Mucosa of stomach (tissue), 1 donor: ENCODE data around the gene SMYD3.

Experiments
- H3K27me3 ChIP-seq: one replicate; pipeline ENCODE4 v1.7.0; 2013; ENCODE audit warnings: mild to moderate bottlenecking, low read length; ENCODE audit not compliant: control insufficient read depth, insufficient read depth
- H3K36me3 ChIP-seq: one replicate; pipeline ENCODE4 v1.7.0; 2013; ENCODE audit warnings: low read length; ENCODE audit not compliant: control insufficient read depth, insufficient read depth
- H3K4me1 ChIP-seq: one replicate; pipeline ENCODE4 v1.7.0; 2013; ENCODE audit warnings: mild to moderate bottlenecking, low read length; ENCODE audit not compliant: control insufficient read depth, insufficient read depth
- H3K4me3 ChIP-seq: one replicate; pipeline ENCODE4 v1.7.0; 2013; ENCODE audit warnings: low read length
- H3K9ac ChIP-seq: one replicate; pipeline ENCODE4 v1.7.0; 2013; ENCODE audit warnings: mild to moderate bottlenecking, low read length, moderate library complexity
- H3K9me3 ChIP-seq: one replicate; pipeline ENCODE4 v1.7.0; 2013; ENCODE audit warnings: mild to moderate bottlenecking, low read length, moderate library complexity; ENCODE audit not compliant: control insufficient read depth
- donor health status: Pancreatic carcinoma.

Gene SMYD3

DNA sequence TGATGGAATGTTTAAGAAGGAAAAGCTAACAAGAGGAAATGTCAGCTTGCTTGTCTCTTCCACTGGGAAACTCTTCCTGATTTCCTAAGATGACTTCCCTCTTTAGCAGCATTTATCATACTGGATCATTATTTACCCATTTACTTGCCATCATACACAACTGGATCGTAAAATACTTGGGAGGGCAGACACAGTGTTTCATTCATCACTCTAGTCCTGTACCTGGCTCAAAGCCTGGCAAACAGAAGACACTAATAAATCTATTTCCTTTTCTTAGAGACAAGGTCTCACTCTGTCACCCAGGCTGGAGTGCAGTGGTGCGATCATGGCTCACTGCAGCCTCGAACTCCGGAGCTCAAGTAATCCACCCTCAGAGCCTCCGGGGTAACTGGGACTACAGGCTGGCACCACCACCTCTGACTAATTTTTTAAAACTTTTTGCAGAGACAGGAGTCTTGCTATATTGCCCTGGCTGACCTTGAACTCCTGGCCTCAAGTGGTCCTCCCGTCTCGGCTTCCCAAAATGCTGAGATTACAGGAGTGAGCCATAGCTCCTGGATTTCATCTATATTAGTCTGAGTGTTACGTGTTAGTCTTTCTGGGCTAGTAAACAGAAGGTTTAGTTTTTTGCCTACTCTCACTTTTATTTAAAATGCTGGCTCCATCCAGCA lies 574.6 kb downstream of the SMYD3 start:
- Histone ChIP-seq H3K9ac (no peak overlapping the region), H3K9me3 (no peaks in the 10 kb centered on the region), H3K36me3 (no peaks in the 10 kb centered on the region), H3K27me3 (no peaks in the 10 kb centered on the region), H3K4me3 (no peak overlapping the region), H3K4me1 (no peaks in the 10 kb centered on the region)

DNA sequence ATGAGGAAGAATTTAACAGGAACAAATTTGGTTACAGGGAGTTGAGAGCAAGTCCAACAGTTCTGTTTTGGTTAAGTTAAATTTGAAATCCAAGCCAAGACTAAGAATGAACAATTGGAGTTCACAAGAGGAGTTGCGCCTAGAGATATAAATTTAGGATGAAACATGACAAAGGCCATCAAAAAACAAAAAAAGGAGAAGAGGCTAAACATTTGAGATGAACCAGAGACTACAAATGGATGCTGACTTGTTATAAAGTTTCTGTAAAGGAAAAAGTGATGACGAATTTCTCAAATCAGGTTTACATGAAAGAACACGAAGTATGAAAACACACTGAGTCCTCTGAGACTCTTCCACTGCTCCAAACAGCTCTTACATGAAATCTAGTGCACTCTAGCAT lies 575.6 kb downstream of the SMYD3 start:
- no peaks in the 10 kb centered on the region for H3K36me3 ChIP-seq
- H3K4me1 ChIP-seq: no peaks in the 10 kb centered on the region
- H3K27me3 ChIP-seq: no peaks in the 10 kb centered on the region
- H3K9ac ChIP-seq: no peak overlapping the region
- H3K9me3 ChIP-seq: no peaks in the 10 kb centered on the region
- H3K4me3 ChIP-seq: no peak overlapping the region

DNA sequence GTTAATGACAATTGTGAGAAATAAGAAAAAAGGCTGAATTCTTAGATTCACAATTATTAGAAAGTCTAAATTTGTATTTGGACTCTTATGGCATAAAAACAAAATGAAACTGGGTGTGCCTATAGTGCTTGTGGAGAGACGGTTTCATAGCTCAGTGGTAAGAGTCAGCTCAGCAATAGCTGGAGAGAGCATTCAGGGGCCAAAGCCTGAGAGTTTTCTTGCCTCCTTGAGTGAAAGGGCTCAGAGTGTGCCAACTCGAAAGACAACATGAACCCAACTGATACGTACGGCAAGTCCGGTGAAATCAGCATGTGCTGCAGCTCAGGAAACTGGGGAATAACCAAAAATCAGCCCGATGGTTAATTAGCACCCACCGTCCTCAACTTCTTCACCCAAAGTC lies 577.9 kb downstream of the SMYD3 start:
- Histone ChIP-seq H3K4me3 (no peak overlapping the region), H3K36me3 (no peaks in the 10 kb centered on the region), H3K4me1 (no peaks in the 10 kb centered on the region), H3K27me3 (no peaks in the 10 kb centered on the region), H3K9me3 (no peaks in the 10 kb centered on the region), H3K9ac (no peak overlapping the region)

DNA sequence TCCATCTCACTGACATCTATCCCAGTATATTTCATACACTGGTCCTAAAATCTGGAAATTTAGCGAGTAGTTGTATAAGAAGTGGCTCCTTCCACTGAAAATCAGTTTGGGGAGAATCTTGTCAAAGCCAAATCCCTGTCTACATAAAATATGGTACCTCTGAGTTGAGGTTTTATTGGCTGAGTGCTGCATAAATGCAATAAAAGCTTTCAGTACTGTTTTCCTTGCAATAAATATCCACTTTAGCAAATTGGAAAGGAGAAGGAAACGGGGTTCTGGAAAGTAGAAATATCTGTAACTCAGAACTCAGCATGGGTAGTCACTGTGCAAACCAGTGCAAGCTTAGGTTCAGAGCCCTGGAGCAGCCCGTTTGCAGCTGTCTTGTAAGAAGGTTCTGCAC lies 580.2 kb downstream of the SMYD3 start:
- Histone ChIP-seq H3K9me3 (no peaks in the 10 kb centered on the region), H3K27me3 (no peaks in the 10 kb centered on the region), H3K4me1 (no peaks in the 10 kb centered on the region), H3K36me3 (no peaks in the 10 kb centered on the region), H3K4me3 (no peak overlapping the region), H3K9ac (no peak overlapping the region)

DNA sequence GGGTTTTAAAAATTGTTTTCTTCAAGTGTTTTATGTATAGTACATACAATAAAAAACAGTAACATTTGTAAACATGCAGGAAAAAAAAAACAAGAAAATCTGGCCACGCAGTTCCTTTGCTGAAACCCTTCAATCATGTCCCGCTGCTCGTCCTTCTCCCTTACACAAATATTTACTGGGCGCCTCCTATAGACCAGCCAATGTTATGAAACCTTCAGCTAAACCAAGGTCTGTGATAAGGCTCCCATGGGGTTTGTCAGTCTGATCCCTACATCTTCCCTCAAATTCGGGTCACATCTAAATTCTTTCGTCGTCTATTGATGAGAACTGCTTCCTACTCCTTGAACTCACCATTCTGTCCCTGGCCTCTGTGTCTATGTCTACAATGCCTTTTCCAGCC lies 583.9 kb downstream of the SMYD3 start:
- H3K9ac ChIP-seq: no peak overlapping the region
- no peaks in the 10 kb centered on the region for H3K4me1 ChIP-seq
- no peak overlapping the region for H3K4me3 ChIP-seq
- H3K27me3 ChIP-seq: no peaks in the 10 kb centered on the region
- no peaks in the 10 kb centered on the region for H3K36me3 ChIP-seq
- H3K9me3 ChIP-seq: no peaks in the 10 kb centered on the region

DNA sequence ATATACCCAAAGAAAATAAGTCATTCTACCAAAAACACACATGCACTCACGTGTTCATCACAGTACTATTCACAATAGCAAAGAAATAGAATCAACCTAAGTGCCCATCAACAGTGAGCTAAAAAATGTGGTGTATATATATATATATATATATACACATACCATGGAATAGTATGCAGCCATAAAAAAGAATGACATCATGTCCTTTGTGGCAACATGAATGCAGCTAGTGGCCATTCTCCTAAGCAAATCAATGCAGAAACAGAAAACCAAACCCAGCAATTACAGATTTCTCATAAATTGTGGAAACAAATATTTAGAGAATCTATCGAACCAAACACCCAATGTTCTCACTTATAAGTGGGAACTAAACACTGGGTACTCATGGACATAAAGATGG lies 585.7 kb downstream of the SMYD3 start:
- H3K9ac ChIP-seq: no peak overlapping the region
- H3K27me3 ChIP-seq: no peaks in the 10 kb centered on the region
- no peaks in the 10 kb centered on the region for H3K9me3 ChIP-seq
- no peaks in the 10 kb centered on the region for H3K36me3 ChIP-seq
- no peaks in the 10 kb centered on the region for H3K4me1 ChIP-seq
- H3K4me3 ChIP-seq: no peak overlapping the region

DNA sequence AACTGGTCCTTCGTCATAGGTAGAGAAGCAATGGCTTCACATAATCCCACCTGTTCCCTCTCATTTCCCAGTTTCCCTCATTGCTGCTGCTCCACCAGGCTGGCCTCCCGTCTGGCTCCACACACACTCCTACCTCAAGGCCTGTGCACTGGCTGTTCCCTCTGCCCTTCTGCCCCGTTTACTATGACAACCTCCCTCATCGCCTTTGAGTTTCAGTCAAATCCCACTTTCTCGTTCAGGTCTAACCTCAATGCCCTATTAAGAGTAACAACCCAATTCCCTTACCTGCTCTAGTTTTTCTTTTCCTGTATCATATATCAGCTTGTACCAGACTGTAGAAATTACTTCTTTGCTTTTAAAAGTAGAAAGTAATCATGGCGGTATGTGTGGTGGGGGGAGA lies 589.7 kb downstream of the SMYD3 start:
- Histone ChIP-seq H3K36me3 (no peaks in the 10 kb centered on the region), H3K27me3 (no peaks in the 10 kb centered on the region), H3K9ac (no peak overlapping the region), H3K9me3 (no peaks in the 10 kb centered on the region), H3K4me3 (no peak overlapping the region), H3K4me1 (no peaks in the 10 kb centered on the region)

DNA sequence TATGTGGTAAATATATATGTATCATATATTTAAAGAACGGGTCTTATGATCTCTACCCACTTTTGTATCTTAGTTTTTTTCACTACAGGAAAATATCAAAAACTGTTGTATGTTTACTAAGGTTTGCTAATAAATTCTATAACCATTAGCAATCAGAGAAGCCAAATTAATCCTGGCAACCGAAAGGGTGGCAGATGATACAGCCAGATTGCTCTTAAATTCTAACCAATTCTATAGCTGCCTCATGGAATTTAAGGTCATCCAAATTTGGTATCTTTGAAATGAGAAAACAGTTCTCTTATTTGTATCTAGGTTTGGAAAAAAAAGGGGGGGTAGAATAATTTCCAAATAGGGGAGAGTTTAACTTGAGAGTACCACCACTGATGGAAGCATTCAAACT lies 591.2 kb downstream of the SMYD3 start:
- no peaks in the 10 kb centered on the region for H3K9me3 ChIP-seq
- no peak overlapping the region for H3K4me3 ChIP-seq
- no peaks in the 10 kb centered on the region for H3K27me3 ChIP-seq
- no peak overlapping the region for H3K9ac ChIP-seq
- H3K4me1 ChIP-seq: no peaks in the 10 kb centered on the region
- no peaks in the 10 kb centered on the region for H3K36me3 ChIP-seq

DNA sequence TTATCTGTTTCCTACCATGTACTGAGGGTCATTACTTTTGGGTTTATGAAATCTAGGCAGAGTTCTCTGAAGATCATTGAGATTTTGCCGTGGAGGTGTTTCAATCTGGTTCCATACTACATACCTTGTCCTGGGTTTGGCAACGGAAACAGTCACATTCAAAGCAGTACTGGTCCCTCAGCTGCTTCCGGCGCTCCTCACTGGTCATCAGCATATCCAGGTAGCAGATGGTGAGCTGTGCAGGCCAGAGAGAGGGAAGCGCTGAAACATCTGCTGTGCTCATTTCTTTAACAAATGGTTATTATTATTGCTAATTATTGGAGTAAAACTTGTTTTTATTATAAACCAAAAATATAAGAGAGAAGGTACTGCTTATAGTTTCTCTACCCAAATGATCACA lies 591.7 kb downstream of the SMYD3 start:
- H3K4me1 ChIP-seq: no peaks in the 10 kb centered on the region
- H3K36me3 ChIP-seq: no peaks in the 10 kb centered on the region
- no peaks in the 10 kb centered on the region for H3K27me3 ChIP-seq
- no peaks in the 10 kb centered on the region for H3K9me3 ChIP-seq
- no peak overlapping the region for H3K4me3 ChIP-seq
- no peak overlapping the region for H3K9ac ChIP-seq

DNA sequence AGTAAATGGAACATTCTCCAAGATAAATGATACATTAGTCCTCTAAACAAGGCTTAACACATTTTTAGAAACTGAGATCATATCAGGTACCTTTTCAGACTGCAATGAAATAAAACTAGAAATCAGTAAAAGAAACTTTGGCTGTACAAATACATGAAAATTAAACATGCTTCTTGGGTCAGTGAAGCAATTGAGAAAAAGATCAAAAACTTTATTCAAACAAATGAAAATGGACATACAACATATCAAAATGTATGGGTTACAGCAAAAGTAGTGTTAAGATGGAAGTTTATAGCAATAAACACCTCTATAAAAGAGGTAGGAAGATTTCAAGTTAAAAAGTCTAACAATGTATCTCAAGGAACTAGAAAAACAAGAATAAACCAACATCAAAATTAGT lies 598.5 kb downstream of the SMYD3 start:
- no peaks in the 10 kb centered on the region for H3K4me1 ChIP-seq
- no peak overlapping the region for H3K4me3 ChIP-seq
- no peak overlapping the region for H3K9ac ChIP-seq
- no peaks in the 10 kb centered on the region for H3K9me3 ChIP-seq
- no peaks in the 10 kb centered on the region for H3K27me3 ChIP-seq
- no peaks in the 10 kb centered on the region for H3K36me3 ChIP-seq

DNA sequence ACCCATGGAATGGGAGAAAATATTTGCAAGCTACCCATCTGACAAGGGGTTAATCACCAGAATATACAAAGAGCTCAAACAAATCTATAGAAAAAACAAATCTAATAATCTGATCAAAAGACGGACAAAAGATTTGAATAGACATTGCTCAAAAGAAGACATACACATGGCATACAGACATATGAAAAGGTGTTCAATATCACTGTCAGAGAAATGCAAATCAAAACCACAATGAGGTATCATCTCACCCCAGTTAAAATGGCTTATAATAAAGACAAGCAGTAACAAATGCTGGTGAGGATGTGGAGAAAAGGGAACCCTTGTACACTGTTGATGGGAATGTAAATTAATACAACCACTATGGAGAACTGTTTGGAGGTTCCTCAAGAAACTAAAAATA lies 600.9 kb downstream of the SMYD3 start:
- Histone ChIP-seq H3K36me3 (no peaks in the 10 kb centered on the region), H3K9ac (no peak overlapping the region), H3K4me3 (no peak overlapping the region), H3K4me1 (no peaks in the 10 kb centered on the region), H3K9me3 (no peaks in the 10 kb centered on the region), H3K27me3 (no peaks in the 10 kb centered on the region)

DNA sequence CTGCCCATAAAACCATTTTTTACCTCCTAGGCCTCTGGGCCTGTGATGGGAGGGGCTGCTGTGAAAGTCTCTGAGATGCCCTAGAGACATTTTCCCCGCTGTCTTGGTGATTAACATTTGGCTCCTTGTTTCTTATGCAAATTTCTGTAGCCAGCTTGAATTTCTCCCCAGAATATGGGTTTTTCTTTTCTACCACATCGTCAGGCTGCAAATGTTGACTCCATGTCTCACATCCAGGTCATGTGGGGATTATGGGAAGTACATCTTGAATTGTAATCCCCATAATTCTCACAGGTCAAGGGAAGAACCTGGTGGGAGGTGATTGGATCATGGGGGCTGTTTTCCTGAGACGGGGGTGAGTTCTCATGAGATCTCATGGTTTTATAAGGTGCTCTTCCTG lies 603.2 kb downstream of the SMYD3 start:
- no peaks in the 10 kb centered on the region for H3K4me1 ChIP-seq
- H3K9ac ChIP-seq: no peak overlapping the region
- H3K4me3 ChIP-seq: no peak overlapping the region
- no peaks in the 10 kb centered on the region for H3K9me3 ChIP-seq
- no peaks in the 10 kb centered on the region for H3K27me3 ChIP-seq
- no peaks in the 10 kb centered on the region for H3K36me3 ChIP-seq

DNA sequence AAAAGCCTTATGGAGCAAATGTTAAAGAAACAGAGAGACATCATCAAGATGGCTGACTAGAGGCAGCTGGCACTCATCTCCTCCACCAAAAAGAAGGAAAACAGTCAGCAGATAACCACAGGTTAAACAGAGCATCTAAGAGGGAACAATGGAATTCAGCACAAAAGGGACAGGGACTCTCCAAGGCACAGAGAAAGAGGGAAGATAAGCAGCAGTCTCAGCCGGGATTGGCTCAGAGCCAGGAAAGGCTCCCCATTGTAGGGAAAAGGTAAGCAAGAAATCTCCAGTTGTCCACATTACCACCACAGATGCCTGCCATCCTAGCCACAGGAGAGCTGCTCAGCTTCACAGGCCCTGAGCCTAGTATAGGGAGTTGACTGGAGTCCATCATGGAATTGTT lies 605.5 kb downstream of the SMYD3 start:
- H3K36me3 ChIP-seq: no peaks in the 10 kb centered on the region
- no peak overlapping the region for H3K4me3 ChIP-seq
- no peaks in the 10 kb centered on the region for H3K9me3 ChIP-seq
- no peaks in the 10 kb centered on the region for H3K4me1 ChIP-seq
- no peak overlapping the region for H3K9ac ChIP-seq
- H3K27me3 ChIP-seq: no peaks in the 10 kb centered on the region
